Neural progenitor cell (in vitro differentiated cells): ENCODE measurements around the gene MYH15. TPM values are rescaled to one million over a fixed set of nuclear protein-coding genes. Genes with fewer than 3 reads are reported as not detected.

Experiments used
- DNase-seq: peaks from one replicate; pipeline ENCODE4 v3.0.0-alpha.2; 2016; ENCODE audit warnings: low spot score
- H2AFZ ChIP-seq: fragments of 200-600 bp; sonication (generic); replicated peaks from 2 replicates; pipeline ENCODE4 v1.6.1; 2016; ENCODE audit warnings: antibody characterized with exemption
- H3F3A ChIP-seq: fragments of 200-600 bp; sonication (generic); 2 replicates; pipeline ENCODE4 v1.6.1; 2016; ENCODE audit warnings: antibody characterized with exemption, low read depth
- H3K27ac ChIP-seq: fragments of 200-600 bp; sonication (generic); 2 replicates; pipeline ENCODE4 v1.5.1; 2016; ENCODE audit warnings: mild to moderate bottlenecking
- H3K27me3 ChIP-seq: fragments of 200-600 bp; sonication (generic); 2 replicates; pipeline ENCODE4 v1.6.1; 2016; ENCODE audit warnings: mild to moderate bottlenecking, moderate library complexity
- H3K36me3 ChIP-seq: fragments of 200-600 bp; sonication (generic); 2 replicates; pipeline ENCODE4 v1.5.1; 2016
- H3K4me1 ChIP-seq: fragments of 200-600 bp; sonication (generic); 2 replicates; pipeline ENCODE4 v1.6.1; 2016; ENCODE audit warnings: mixed run types
- H3K4me2 ChIP-seq: fragments of 200-600 bp; sonication (generic); 2 replicates; pipeline ENCODE4 v1.6.1; 2016
- H3K4me3 ChIP-seq: fragments of 200-600 bp; sonication (generic); 2 replicates; pipeline ENCODE4 v1.5.1; 2016
- H3K79me2 ChIP-seq: fragments of 200-600 bp; sonication (generic); 2 replicates; pipeline ENCODE4 v1.6.1; 2016; ENCODE audit warnings: low read depth
- H3K9ac ChIP-seq: fragments of 200-600 bp; sonication (generic); 2 replicates; pipeline ENCODE4 v1.6.1; 2016
- H3K9me3 ChIP-seq: fragments of 200-600 bp; sonication (generic); 2 replicates; pipeline ENCODE4 v1.5.1; 2016; ENCODE audit warnings: low read depth
- H4K20me1 ChIP-seq: fragments of 200-600 bp; sonication (generic); 2 replicates; pipeline ENCODE4 v1.6.1; 2016; ENCODE audit warnings: low read depth
- H3K27ac Mint-ChIP-seq: 3 replicates; pipeline ENCODE4 v1.8.0; 2021; ENCODE audit warnings: mixed read lengths
- H3K27me3 Mint-ChIP-seq: 2 replicates; pipeline ENCODE4 v1.8.0; 2022; ENCODE audit warnings: low read depth, mild to moderate bottlenecking, inconsistent platforms, moderate library complexity, mixed read lengths; ENCODE audit not compliant: insufficient read depth
- H3K36me3 Mint-ChIP-seq: 3 replicates; pipeline ENCODE4 v1.8.0; 2021; ENCODE audit warnings: mixed read lengths
- H3K4me1 Mint-ChIP-seq: 3 replicates; pipeline ENCODE4 v1.8.0; 2021; ENCODE audit warnings: mixed read lengths
- H3K4me3 Mint-ChIP-seq: 3 replicates; pipeline ENCODE4 v1.8.0; 2021; ENCODE audit warnings: mild to moderate bottlenecking, moderate library complexity, mixed read lengths
- H3K9me3 Mint-ChIP-seq: 3 replicates; pipeline ENCODE4 v1.8.0; 2020; ENCODE audit warnings: mixed read lengths
- EZH2 ChIP-seq: fragments of 200-600 bp; sonication (generic); IDR thresholded peaks from 2 replicates; pipeline ENCODE4 v1.6.1; 2017; ENCODE audit warnings: antibody characterized with exemption, mild to moderate bottlenecking, moderate library complexity
- EZH2phosphoT487 ChIP-seq: fragments of 200-600 bp; sonication (generic); IDR thresholded peaks from 2 replicates; pipeline ENCODE4 v1.6.1; 2017; ENCODE audit warnings: antibody characterized with exemption
- total RNA-seq: library from RNA; depleted of rRNA; stranded (reverse); fragments of >200 nt; gene quantifications from 2 replicates; pipeline ENCODE4 v1.2.3, GENCODE V29; 2015; ENCODE audit warnings: low replicate concordance
- TF ChIP-seq, protein P1 (sequence below): fragments of 200-600 bp; sonication (generic); IDR thresholded peaks from 2 replicates; pipeline ENCODE4 v1.5.1; 2017; ENCODE audit warnings: antibody characterized with exemption, mild to moderate bottlenecking

Gene MYH15
- total RNA-seq, 1 donor from 2014 or later = not detected

DNA sequence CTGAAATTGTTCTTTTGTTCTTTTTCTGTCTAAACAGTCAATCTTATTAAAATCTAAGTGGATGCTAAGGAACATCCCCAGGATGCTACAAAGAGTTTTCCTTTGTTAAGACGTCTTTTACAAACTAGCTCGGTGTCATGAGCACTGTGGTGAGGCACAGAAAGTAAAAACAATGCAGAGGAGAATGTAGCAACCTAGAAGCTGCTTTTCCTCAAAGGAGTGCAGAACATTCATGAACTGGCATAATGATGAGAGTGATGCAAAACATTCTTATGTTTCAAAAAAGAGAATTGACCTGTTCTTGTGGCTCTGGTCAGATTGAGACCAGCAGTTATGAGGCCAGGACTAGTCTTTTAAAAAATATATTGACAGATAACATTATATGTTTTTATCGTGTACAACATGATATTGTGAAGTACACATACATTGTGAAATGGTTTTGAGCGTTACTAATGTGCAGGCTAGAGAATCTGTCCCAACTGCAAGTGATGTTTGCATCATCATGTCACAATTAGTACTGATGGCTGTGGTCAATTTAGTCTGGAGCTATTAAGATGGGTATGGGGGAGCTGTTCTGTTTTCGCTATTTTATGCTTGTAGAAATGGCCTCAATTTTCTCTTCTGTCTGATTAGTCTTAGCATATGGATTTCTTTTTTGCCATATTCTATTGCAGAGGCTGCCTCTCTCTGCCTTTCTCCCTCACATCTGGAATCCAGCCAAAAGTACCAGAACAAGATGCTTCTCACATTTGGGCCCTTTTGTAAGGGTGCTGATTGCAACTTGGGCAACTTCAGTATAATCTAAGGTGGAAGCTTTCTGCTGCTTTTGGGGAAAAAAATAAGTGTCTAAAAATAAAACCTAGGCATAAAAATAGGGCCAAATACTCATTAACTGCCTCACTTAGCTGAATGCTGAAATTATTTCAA lies 163.8 kb downstream of the MYH15 start:
- Histone ChIP-seq H3K79me2 (no peaks in the 10 kb centered on the region), H3K9me3 (no peaks in the 10 kb centered on the region), H3K9ac (no peak overlapping the region), H3K36me3 (no peaks in the 10 kb centered on the region), H3K27ac (no peak overlapping the region), H3K4me1 (peaks cover 14% of the 10 kb centered on the region), H3K4me3 (no peak overlapping the region), H3F3A (no peaks in the 10 kb centered on the region), H3K4me2 (peak overlapping the region; percentile 43), H4K20me1 (no peaks in the 10 kb centered on the region), H2AFZ (peak overlapping the region; percentile 21), H3K27me3 (no peaks in the 10 kb centered on the region)
- Mint-ChIP-seq H3K27me3 (peaks cover 2% of the 10 kb centered on the region), H3K4me1 (peaks cover 16% of the 10 kb centered on the region), H3K4me3 (no peak overlapping the region), H3K27ac (no peak overlapping the region), H3K36me3 (no peaks in the 10 kb centered on the region), H3K9me3 (no peaks in the 10 kb centered on the region)
- peak; percentile 34 for DNase-seq
- TF ChIP-seq EZH2 (no peak), EZH2phosphoT487 (no peak)
- TF ChIP-seq, protein P1, sequence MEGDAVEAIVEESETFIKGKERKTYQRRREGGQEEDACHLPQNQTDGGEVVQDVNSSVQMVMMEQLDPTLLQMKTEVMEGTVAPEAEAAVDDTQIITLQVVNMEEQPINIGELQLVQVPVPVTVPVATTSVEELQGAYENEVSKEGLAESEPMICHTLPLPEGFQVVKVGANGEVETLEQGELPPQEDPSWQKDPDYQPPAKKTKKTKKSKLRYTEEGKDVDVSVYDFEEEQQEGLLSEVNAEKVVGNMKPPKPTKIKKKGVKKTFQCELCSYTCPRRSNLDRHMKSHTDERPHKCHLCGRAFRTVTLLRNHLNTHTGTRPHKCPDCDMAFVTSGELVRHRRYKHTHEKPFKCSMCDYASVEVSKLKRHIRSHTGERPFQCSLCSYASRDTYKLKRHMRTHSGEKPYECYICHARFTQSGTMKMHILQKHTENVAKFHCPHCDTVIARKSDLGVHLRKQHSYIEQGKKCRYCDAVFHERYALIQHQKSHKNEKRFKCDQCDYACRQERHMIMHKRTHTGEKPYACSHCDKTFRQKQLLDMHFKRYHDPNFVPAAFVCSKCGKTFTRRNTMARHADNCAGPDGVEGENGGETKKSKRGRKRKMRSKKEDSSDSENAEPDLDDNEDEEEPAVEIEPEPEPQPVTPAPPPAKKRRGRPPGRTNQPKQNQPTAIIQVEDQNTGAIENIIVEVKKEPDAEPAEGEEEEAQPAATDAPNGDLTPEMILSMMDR = no peak

DNA sequence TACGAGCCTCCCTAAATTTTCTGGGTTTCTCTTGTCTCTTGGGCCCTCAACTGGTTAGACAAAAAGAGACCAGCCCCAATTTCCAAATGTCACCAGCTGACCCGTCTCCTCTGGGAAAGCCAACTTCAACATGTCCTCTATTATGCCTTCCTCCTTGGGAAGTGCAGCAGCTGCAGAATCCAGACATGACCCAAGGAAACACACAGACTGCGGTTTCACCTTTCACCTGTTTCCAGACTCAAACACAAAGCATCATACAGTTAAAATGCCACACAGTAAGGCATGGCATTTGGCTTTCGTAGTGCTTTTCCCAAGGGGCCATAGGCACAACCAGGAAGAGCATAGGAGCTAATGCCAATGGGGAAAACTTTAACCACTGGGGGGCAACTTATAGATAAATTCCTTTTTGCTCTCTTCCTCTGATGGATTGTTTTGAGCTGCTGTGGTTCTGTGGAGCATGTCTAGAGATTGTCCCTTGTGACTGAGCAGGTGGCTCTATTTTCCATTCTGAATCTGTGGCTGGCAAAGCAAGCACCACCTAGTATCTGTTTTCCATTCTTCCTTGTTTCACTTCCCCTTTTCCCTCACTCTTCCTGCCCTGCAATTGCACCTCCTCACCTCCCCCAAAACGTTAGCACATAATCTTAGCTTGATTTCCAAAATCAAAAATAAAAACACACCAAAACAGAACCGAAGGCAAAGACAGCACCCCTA lies 164.7 kb downstream of the MYH15 start:
- peak overlapping the region; percentile 5 for H3K27ac Mint-ChIP-seq
- peak overlapping the region; percentile 21 for H2AFZ ChIP-seq
- no peak overlapping the region for H3K27ac ChIP-seq

GRCh38 chr3:108343491-108343890 lies 166.9 kb downstream of the MYH15 start:
- peaks cover 2% of the 10 kb centered on the region for H3K27me3 Mint-ChIP-seq
- Histone ChIP-seq H3F3A (no peaks in the 10 kb centered on the region), H2AFZ (no peak overlapping the region), H3K27ac (no peak overlapping the region), H3K9me3 (no peaks in the 10 kb centered on the region), H3K4me1 (peaks cover 14% of the 10 kb centered on the region), H3K36me3 (no peaks in the 10 kb centered on the region), H3K27me3 (no peaks in the 10 kb centered on the region), H3K4me3 (no peak overlapping the region), H3K4me2 (no peak overlapping the region), H3K9ac (no peak overlapping the region), H3K79me2 (no peaks in the 10 kb centered on the region), H4K20me1 (no peaks in the 10 kb centered on the region)
- no peak for DNase-seq
- H3K36me3 Mint-ChIP-seq = no peaks in the 10 kb centered on the region
- H3K4me1 Mint-ChIP-seq = peaks cover 16% of the 10 kb centered on the region
- no peaks in the 10 kb centered on the region for H3K9me3 Mint-ChIP-seq
- H3K27ac Mint-ChIP-seq = no peak overlapping the region
- no peak overlapping the region for H3K4me3 Mint-ChIP-seq
- TF ChIP-seq EZH2phosphoT487 = no peak
- TF ChIP-seq, protein P1 = no peak

More for the DNA sequence above, 164.7 kb downstream of the MYH15 start:
- Histone ChIP-seq H3K36me3 (no peaks in the 10 kb centered on the region), H3K4me3 (no peak overlapping the region), H4K20me1 (no peaks in the 10 kb centered on the region), H3K27me3 (no peaks in the 10 kb centered on the region), H3K79me2 (no peaks in the 10 kb centered on the region), H3K9me3 (no peaks in the 10 kb centered on the region), H3K4me1 (peaks cover 14% of the 10 kb centered on the region), H3F3A (no peaks in the 10 kb centered on the region), H3K4me2 (peak overlapping the region; percentile 43), H3K9ac (no peak overlapping the region)
- no peak overlapping the region for H3K4me3 Mint-ChIP-seq
- H3K9me3 Mint-ChIP-seq = no peaks in the 10 kb centered on the region
- H3K4me1 Mint-ChIP-seq = peaks cover 16% of the 10 kb centered on the region
- no peak for TF ChIP-seq EZH2
- no peak for TF ChIP-seq EZH2phosphoT487
- TF ChIP-seq, protein P1 = no peak
- H3K36me3 Mint-ChIP-seq = no peaks in the 10 kb centered on the region
- H3K27me3 Mint-ChIP-seq = peaks cover 2% of the 10 kb centered on the region
- DNase-seq = no peak
